DND-41 (cell line): ENCODE measurements around the gene F10.

ENCODE experiments used
- ATAC-seq: fragments of 200-7000 bp; cut with Tn5 transposase; 3 replicates; pipeline ENCODE4 v1.9.1; 2021; ENCODE audit warnings: low read depth; ENCODE audit not compliant: insufficient read depth
- DNase-seq: peaks from one replicate; pipeline ENCODE4 v3.0.0-alpha.2; 2020
- H2AFZ ChIP-seq: 2 replicates; pipeline ENCODE4 v1.6.0; 2012; ENCODE audit warnings: low read depth, low read length
- H3K27ac ChIP-seq: 2 replicates; pipeline ENCODE4 v1.5.1; 2012; ENCODE audit warnings: low read length, inconsistent platforms
- H3K27me3 ChIP-seq: fragments of 200-600 bp; sonication (generic); 2 replicates; pipeline ENCODE4 v1.6.0; 2012; ENCODE audit warnings: low read length, mild to moderate bottlenecking, inconsistent platforms; ENCODE audit not compliant: insufficient read depth, poor library complexity
- H3K36me3 ChIP-seq: 2 replicates; pipeline ENCODE4 v1.5.1; 2012; ENCODE audit warnings: low read length, inconsistent platforms; ENCODE audit not compliant: insufficient read depth
- H3K4me1 ChIP-seq: 2 replicates; pipeline ENCODE4 v1.5.1; 2012; ENCODE audit warnings: mild to moderate bottlenecking, low read length; ENCODE audit not compliant: insufficient read depth
- H3K4me2 ChIP-seq: 2 replicates; pipeline ENCODE4 v1.6.0; 2012; ENCODE audit warnings: mild to moderate bottlenecking, moderate library complexity, low read length, inconsistent platforms; ENCODE audit not compliant: insufficient read depth
- H3K4me3 ChIP-seq, 2 experiments: fragments of 200-600 bp in 1 of 2; shearing (Covaris generic) in 1 of 2; 2 replicates each; pipeline ENCODE4 v1.5.1; 2012 to 2016; ENCODE audit warnings: inconsistent platforms in 2 of 2, low read length in 2 of 2, mild to moderate bottlenecking in 2 of 2, low read depth in 1 of 2, moderate library complexity in 1 of 2
- H3K79me2 ChIP-seq: 2 replicates; pipeline ENCODE4 v1.6.0; 2012; ENCODE audit warnings: low read length, inconsistent platforms; ENCODE audit not compliant: insufficient read depth
- H3K9ac ChIP-seq: 2 replicates; pipeline ENCODE4 v1.6.0; 2012; ENCODE audit warnings: low read depth, mild to moderate bottlenecking, inconsistent platforms, low read length, moderate library complexity
- H3K9me3 ChIP-seq: 2 replicates; pipeline ENCODE4 v1.5.1; 2012; ENCODE audit warnings: low read length, moderate library complexity, mild to moderate bottlenecking, inconsistent platforms; ENCODE audit not compliant: insufficient read depth, severe bottlenecking
- H4K20me1 ChIP-seq: 2 replicates; pipeline ENCODE4 v1.6.0; 2012; ENCODE audit warnings: low read length; ENCODE audit not compliant: insufficient read depth
- CTCF ChIP-seq: IDR thresholded peaks from 2 replicates; pipeline ENCODE4 v1.5.1; 2012; ENCODE audit warnings: borderline replicate concordance, low read length, moderate library complexity, mild to moderate bottlenecking; ENCODE audit not compliant: poor library complexity, severe bottlenecking; ENCODE audit errors: extremely low read depth
- EZH2 ChIP-seq: IDR thresholded peaks from 3 replicates; pipeline ENCODE4 v1.6.1; 2012; ENCODE audit warnings: borderline replicate concordance, low read depth, mild to moderate bottlenecking, moderate library complexity, low read length, inconsistent platforms; ENCODE audit not compliant: severe bottlenecking

F10 gene

GRCh38 chr13:113169277-113170272, 47.0 kb downstream of the F10 start:
- Histone ChIP-seq H3K36me3 (peaks cover 31% of the 10 kb centered on the region), H4K20me1 (no peaks in the 10 kb centered on the region), H3K4me2 (no peak overlapping the region), H3K4me1 (no peaks in the 10 kb centered on the region), H3K9me3 (no peaks in the 10 kb centered on the region), H3K9ac (no peak overlapping the region), H3K4me3 (no peak overlapping the region), H3K27ac (no peak overlapping the region), H3K27me3 (no peaks in the 10 kb centered on the region), H2AFZ (no peak overlapping the region), H3K79me2 (no peaks in the 10 kb centered on the region)
- no peak for TF ChIP-seq EZH2
- ATAC-seq (no peak), DNase-seq (no peak)

GRCh38 chr13:113170511-113170910, 47.9 kb downstream of the F10 start:
- DNase-seq (no peak), ATAC-seq (no peak)
- Histone ChIP-seq H3K4me2 (no peak overlapping the region), H3K4me1 (no peaks in the 10 kb centered on the region), H3K36me3 (peaks cover 38% of the 10 kb centered on the region), H3K79me2 (no peaks in the 10 kb centered on the region), H3K9me3 (no peaks in the 10 kb centered on the region), H3K27ac (no peak overlapping the region), H4K20me1 (no peaks in the 10 kb centered on the region), H3K4me3 (no peak overlapping the region), H2AFZ (no peak overlapping the region), H3K27me3 (no peaks in the 10 kb centered on the region), H3K9ac (no peak overlapping the region)
- no peak for TF ChIP-seq EZH2
- no peak for TF ChIP-seq CTCF

- Histone ChIP-seq H3K4me1 (no peaks in the 10 kb centered on the region), H3K4me2 (no peak overlapping the region)
These were observed 48.9 kb downstream of the F10 start for GRCh38 chr13:113171250-113172125.

More at GRCh38 chr13:113171250-113172125, 48.9 kb downstream of the F10 start:
- Histone ChIP-seq H3K27ac (no peak overlapping the region), H3K4me3 (no peak overlapping the region), H3K9ac (no peak overlapping the region), H4K20me1 (no peaks in the 10 kb centered on the region), H3K36me3 (peaks cover 48% of the 10 kb centered on the region), H2AFZ (no peak overlapping the region), H3K9me3 (no peaks in the 10 kb centered on the region), H3K79me2 (no peaks in the 10 kb centered on the region), H3K27me3 (no peaks in the 10 kb centered on the region)
- ATAC-seq (no peak), DNase-seq (no peak)
- TF ChIP-seq CTCF (no peak), EZH2 (no peak)
